ENCODE results near the gene SLC12A7.

DNA sequence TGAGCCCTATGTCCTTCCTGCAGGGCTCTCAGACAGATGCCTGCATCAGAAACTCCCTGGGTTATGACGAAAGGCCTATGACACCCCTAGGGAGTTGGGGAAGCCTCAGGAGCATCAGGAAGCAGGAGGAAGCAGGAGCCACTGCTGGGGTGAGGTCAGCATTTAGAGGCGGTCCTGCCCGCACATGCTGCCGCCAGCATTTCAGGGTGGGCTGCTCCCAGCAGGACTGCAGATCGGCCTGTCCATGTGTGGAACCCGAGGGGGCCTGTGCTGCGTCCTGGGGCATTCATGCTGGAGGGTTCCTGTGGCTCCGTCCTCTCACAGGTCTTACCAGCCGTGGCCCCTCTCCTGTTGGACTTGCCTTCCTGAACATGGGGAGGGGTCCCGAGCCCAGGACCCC is 96.4 kb downstream of the SLC12A7 start:
- TF ChIP-seq ZNF175 (tag by site-specific recombination; IDR thresholded peaks at IDR 0.05), result no peak
- TF ChIP-seq CTCF (tag by site-specific recombination; IDR thresholded peaks at IDR 0.05), result no peak
- no peak for TF ChIP-seq ZNF76 (tag by site-specific recombination; IDR thresholded peaks at IDR 0.05; ENCODE audit: borderline replicate concordance, low read depth)
- TF ChIP-seq ZNF223 (tag by site-specific recombination; IDR thresholded peaks at IDR 0.05), result no peak
- no peak for TF ChIP-seq ZNF341 (tag by site-specific recombination; IDR thresholded peaks at IDR 0.05; ENCODE audit: low read depth)
- no peak for TF ChIP-seq ZSCAN30 (tag by site-specific recombination; IDR thresholded peaks at IDR 0.05)
- TF ChIP-seq ZNF148 (tag by site-specific recombination; IDR thresholded peaks at IDR 0.05; ENCODE audit: borderline replicate concordance), result no peak
- no peak for TF ChIP-seq REPIN1 (tag by site-specific recombination; IDR thresholded peaks at IDR 0.05; ENCODE audit: low read depth)
- TF ChIP-seq YY1 (tag by site-specific recombination; IDR thresholded peaks at IDR 0.05), result no peak
- no peak for TF ChIP-seq ZNF473 (tag by site-specific recombination; IDR thresholded peaks at IDR 0.05)
- no peak for TF ChIP-seq GLIS1 (tag by site-specific recombination; IDR thresholded peaks at IDR 0.05)
- TF ChIP-seq ZNF138 (tag by site-specific recombination; IDR thresholded peaks at IDR 0.05; ENCODE audit: borderline replicate concordance), result no peak
- TF ChIP-seq, protein P1, sequence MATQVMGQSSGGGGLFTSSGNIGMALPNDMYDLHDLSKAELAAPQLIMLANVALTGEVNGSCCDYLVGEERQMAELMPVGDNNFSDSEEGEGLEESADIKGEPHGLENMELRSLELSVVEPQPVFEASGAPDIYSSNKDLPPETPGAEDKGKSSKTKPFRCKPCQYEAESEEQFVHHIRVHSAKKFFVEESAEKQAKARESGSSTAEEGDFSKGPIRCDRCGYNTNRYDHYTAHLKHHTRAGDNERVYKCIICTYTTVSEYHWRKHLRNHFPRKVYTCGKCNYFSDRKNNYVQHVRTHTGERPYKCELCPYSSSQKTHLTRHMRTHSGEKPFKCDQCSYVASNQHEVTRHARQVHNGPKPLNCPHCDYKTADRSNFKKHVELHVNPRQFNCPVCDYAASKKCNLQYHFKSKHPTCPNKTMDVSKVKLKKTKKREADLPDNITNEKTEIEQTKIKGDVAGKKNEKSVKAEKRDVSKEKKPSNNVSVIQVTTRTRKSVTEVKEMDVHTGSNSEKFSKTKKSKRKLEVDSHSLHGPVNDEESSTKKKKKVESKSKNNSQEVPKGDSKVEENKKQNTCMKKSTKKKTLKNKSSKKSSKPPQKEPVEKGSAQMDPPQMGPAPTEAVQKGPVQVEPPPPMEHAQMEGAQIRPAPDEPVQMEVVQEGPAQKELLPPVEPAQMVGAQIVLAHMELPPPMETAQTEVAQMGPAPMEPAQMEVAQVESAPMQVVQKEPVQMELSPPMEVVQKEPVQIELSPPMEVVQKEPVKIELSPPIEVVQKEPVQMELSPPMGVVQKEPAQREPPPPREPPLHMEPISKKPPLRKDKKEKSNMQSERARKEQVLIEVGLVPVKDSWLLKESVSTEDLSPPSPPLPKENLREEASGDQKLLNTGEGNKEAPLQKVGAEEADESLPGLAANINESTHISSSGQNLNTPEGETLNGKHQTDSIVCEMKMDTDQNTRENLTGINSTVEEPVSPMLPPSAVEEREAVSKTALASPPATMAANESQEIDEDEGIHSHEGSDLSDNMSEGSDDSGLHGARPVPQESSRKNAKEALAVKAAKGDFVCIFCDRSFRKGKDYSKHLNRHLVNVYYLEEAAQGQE (tag by site-specific recombination; IDR thresholded peaks at IDR 0.05), result no peak
- no peak for TF ChIP-seq ZNF121 (tag by site-specific recombination; IDR thresholded peaks at IDR 0.05)
